NCI-H2196 (cell line): ENCODE measurements around the gene ASB12.

ENCODE experiments used
- DNase-seq: peaks from one replicate; lab custom pipeline; 2025; ENCODE audit not compliant: unreplicated experiment; lab: John Stamatoyannopoulos, UW

Gene ASB12

GRCh38 chrX:64186974-64187761 lies 43.2 kb downstream of the ASB12 start:
- no peak for DNase-seq

GRCh38 chrX:64184396-64184795 lies 46.0 kb downstream of the ASB12 start:
- DNase-seq, result no peak

- no peak for DNase-seq
Measured at GRCh38 chrX:64182208-64182607, 48.2 kb downstream of the ASB12 start.

- no peak for DNase-seq
Measured at GRCh38 chrX:64176876-64177275, 53.5 kb downstream of the ASB12 start.
